ENCODE data around the gene PFKFB4. TPM values are rescaled to one million over a fixed set of nuclear protein-coding genes. Genes with fewer than 3 reads are reported as not detected.

The PFKFB4 gene
- 22.0 TPM for total RNA-seq

DNA sequence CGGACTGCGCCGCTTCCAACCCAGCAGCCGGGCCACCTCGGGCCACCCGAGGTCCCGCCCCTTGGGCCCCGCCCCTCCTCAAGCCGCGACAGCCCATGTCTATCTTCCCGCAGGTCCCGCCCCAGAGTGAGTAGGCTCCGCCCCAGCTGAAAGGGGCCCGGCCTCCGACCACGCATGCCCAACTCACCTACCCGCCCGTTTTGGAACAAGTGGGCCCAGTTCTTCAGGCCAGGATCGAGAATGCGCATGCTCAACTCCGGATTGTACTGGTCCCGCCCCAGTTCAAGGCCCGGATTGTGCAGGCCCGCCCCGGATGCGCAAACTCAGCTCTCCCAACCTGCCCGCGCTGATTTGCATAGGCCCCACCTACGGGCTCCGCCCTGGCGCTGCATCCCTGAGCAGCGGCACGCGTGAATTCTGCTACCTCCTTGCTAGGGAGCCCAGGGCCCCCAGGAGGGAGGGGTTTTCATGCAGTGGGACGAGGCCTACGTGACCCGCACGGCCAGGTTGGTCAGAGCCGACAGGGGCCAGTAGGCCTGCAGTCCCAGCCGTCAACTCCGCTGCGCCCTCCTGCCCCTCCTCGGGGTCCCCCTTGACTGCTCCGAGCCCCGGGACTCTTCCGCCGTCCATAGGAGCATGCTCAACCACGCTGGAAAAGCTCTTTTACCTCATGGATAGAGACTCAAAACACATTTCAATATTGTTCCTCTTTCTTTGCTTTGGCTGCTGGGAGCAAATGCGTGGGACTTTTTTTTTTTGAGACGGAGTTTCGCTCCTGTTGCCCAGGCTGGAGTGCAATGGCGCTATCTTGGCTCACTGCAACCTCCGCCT lies at the start of gene PFKFB4:
Gene PFKFB4, minus strand, starts transcription at position 8 of the 831 bp plus-strand sequence. CDS start 26 bp downstream, outside the sequence.
- DNase-seq (ENCODE audit: low spot score in 2 of 2) (peak; percentile 94 to 98), FAIRE-seq (peak; percentile 39)

DNA sequence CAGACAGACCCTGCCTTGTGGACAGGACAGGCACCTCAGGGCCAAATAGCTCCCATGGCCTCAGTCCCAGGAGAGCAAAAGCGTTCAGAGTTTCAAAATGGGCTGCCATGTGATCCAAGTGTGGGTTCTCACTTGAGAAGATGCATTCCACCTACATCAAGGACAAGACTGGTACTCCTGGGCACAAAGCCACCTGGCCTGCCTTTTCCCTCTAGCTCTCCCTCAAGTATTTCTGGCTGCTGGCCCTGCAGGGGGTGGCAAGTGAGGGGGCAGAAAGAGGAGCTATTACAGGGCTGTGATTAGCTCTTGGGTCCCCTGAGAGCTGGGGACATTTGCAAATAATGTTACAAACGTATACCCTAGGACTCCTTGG lies 45.0 kb upstream of the PFKFB4 start:
- FAIRE-seq (no peak), DNase-seq (ENCODE audit: low spot score in 2 of 2) (no peak)

DNA sequence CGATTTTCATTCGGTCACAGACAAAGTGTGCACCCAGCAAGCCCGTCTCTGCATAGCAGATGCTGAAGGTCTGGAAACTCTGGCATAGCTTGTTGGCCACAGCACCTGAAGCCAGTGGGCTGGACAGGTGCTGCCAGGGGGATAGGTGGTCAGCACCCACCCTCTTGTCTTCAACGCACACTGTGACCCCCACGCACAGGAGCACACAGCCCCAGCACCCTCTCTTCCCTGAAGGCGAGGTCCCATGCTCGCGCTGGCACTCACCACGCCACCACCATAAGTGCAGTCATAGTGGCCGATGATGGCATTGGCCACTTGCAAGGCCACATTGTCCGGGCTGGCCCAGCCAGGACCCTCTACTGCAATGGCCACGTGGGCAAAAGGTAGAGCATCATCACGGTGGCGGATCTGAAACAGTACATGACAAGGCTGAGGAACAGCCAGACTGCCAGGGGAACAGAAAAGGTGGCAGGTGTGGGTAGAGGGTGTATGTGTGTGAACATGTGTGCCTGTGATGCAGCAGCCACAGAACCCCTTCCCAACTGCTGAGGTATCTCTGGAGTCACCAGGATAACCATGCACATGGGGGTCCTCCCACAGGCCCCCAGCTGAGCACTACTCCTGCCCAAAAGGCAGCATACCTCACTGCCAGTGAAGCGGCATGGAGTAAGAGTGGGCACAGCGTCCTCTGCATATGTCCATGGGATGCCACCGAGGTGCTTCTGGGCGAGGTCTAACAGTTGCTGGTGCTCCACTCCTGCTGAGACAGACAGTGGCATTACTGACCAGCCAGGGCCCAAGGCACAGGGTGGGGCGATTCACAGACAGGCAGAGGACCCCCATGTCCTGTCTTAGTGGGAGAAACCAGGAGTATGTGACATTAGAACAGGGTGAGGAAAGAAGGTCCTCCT lies 44.4 kb upstream of the PFKFB4 start:
- FAIRE-seq (no peak), DNase-seq (ENCODE audit: low spot score in 2 of 2) (no peak)

DNA sequence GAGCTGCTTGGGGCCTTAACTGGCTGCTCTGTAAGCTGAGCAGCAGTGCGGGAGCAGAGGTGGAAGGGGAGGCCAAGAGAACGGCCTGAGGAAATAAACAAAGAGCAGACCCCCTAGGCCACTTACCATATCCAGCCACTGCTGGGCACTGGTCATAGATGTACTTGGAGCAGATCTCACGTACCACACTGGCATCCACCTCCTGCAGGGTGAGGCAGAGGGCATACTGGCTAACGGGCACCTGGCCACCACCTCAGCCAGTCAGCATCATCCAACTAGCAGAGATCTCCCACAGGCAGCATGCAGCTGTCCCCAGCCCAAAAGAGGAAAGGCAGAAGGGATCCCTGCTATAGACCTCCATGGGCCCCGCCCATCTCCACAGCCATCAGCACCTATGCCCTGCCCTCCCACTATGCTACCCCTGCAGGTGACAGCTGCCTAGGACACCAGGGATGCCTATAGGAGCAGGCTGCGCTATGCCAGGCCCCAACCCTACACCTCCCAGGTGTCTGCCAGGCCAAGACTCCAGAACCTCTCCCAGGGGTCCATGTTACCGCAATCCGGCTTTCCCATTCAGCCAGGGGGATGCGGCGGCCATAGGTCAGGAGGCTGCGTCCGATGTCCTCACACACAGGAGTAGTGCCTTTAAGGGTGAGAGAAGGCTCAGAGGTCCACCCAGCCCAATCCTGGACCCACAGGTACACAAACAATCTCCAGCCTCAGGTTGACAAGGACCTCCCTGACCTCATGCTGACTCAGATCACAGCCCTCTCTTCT lies 43.1 kb upstream of the PFKFB4 start:
- no peak for FAIRE-seq

DNA sequence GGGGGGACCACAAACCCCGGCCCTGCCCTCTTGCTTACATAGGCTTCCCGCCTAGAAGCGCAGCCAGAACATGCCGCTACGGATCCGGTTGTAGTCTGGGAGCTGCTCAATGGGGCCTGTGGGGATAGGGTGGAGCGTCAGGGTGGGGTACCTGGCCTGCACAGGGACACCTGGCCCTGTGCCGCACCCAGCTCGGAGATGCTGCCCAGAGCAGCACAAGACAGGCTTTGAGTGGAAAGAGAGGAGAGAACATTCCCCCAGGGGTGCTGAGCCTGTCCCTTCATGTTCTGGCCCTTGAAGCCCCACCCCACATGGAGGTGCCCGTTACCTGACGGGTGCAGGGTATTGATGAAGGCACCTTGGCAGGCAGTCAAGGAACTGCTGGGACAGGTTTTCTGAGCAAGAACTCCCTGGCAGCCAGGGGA lies 42.5 kb upstream of the PFKFB4 start:
- DNase-seq (ENCODE audit: low spot score in 2 of 2) = no peak
- FAIRE-seq = no peak

More for the DNA sequence above, 43.1 kb upstream of the PFKFB4 start:
- DNase-seq (ENCODE audit: low spot score in 2 of 2) = no peak

DNA sequence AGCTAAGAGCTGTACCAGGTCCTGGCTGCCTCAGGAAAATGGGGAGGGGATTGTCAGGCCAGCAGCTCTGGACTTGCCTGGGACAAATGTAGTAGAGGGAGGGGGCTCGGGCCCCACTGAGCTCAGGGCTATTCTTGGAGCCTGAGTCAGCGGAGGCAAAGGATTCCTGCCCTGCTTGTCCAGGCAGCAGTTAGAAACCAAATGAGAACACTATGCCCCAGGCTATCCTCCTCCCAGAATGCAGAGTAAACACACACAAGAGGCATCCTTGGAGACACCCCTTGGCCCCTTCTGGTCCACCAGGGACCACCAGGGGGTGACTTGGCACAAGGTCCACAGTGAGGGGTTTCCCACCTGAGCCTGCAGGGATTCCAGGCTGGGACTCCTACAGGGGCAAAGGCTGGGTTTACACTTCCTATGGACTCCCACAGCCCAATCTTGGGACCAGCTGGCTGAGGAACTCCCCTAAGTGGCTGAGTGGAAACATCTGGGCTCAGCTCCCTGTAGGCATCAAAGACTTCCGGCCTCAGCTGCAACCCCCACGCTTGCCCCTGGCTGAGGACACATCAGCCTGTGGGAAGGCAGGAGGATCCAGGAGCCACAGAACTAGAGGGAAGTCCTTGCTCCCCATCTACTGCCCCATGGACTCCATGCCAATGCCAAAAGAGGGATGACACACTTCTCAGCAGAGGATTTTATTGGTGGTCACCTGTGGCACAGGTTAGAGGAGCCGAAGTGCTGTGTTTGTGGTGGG lies 41.9 kb upstream of the PFKFB4 start:
- FAIRE-seq (no peak), DNase-seq (ENCODE audit: low spot score in 2 of 2) (peak in 1 of 2 donors; percentile 48)

DNA sequence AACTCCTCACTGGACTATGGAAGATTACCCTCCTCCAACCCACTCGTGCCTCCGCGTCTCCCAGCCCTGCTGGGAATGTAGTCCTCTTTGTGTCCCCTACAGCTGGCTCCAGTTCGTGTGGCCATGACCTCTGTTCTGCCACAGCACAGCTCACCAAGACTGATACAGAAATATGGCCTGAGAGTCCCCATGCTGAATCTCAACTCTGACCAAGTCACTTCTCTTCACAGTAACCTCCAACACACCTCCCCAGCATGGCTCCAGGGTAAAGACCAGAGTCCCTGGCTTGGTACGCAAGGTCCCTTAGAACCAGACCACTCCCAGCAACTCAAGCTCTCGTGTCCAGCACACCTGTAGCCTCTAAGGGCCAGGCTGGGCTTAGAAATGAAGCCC lies 40.8 kb upstream of the PFKFB4 start:
- FAIRE-seq = no peak
- no peak for DNase-seq (ENCODE audit: low spot score in 2 of 2)

DNA sequence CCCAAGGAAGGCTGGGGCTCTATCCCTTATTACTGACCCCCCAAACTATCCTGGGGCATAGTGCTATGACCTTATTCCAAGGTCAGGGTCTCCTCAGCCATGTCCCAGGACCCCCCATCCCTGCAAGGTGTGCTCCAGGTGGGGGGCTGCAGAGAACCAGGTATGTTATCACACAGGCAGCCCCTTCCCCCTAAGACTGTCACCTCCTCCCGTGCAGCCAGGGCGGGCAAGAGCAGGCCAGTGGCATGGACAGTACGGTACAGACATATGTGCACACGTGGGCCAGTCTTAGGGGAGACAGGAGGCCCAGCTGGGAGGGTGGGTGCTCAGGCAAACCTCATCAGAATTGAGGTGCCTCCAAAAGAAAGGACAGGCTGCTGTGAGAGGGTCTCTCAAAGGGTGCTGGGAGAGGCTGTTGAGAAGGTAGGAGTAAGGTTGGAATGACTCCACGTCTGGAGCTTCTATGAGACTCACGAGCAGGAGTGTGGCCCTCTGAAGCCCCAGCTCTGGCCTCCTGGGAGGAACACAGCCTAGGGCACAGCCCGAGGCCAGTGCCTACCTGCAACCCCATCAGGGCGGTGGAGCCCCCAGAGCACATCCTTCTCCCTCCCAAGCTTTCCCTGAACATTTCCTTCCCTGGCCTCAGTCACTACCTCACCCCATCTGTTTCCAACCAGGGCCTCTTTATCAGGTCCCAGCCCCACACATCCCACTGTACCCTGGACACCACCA lies 40.2 kb upstream of the PFKFB4 start:
- no peak for FAIRE-seq
- no peak for DNase-seq (ENCODE audit: low spot score in 2 of 2)

DNA sequence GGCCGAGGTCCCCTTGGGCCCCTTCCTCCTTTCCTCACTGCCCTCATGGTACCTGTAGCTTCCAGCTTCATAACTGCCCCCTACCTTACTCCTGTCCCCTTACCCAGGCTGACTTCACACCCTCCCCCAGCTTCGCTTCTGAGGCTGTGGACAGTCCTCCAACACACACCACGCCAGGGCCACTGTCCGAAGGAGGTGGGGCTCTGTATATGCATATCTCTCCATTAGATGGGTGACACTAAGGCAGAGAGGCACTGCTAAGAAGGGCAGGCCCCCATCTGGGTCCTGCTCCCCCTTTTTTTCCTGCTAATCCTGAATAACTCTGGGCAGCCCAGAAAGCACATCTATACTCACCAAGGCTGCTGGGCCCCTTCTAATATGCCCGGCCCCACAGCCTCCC lies 39.6 kb upstream of the PFKFB4 start:
- DNase-seq (ENCODE audit: low spot score in 2 of 2) (no peak), FAIRE-seq (no peak)

DNA sequence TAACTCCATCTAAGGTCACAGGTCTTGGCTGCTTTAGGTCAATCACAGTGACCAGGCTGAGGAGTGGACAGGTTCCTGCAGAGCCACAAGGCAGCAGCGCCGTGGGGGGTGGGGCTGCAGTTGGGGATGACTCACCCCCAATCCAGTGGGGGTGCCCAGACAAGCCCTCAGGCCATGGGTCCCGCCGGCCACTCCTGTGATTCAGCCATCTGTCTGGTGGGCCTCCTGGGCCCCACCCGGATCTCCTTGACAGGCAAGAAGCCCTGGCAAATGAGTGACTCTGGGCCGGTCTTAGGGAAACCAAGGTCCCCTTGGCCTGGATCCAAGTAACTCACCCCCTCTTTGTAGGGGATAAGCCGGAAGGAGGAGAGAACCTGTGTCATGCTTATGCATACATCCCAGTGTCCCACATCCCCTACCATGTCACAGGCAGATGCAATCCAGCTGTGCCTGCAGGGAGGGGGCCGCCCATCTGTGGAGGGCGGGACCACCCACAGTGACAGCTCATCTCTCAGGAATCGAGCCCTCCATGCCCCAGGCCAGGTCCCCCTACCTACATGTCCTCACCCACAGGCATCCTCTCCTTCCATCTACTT lies 39.0 kb upstream of the PFKFB4 start:
- FAIRE-seq (no peak), DNase-seq (ENCODE audit: low spot score in 2 of 2) (peak in 1 of 2 donors; percentile 73)

DNA sequence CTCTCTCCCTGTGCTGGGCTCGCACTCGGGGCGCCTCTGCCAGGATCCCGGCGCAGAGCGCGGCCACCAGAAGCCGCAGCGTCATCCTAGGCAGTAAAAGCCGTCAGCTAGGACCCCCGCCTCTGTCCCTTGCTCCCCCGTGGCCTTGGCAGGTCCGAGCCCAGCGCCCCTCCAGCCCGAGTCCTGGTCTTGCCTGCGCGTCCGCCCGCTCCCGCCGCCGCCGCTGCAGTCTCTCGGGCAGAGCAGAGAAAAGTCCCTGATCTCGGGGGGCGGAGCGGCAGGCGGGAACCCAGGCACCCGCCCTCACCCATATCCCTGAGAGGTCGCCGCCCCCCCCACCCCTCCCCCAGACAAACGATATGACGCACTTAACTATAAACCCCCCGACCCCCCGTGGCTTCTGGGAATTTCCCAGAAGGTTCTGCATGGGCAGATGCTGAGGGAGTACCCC lies 38.5 kb upstream of the PFKFB4 start, which contains the start of gene COL7A1:
Gene COL7A1, minus strand, starts transcription at position 255 of the 451 bp plus-strand sequence. Its CDS starts 170 bp downstream, at position 85.
- peak in 1 of 2 donors; percentile 65 for DNase-seq (ENCODE audit: low spot score in 2 of 2)
- FAIRE-seq = no peak

DNA sequence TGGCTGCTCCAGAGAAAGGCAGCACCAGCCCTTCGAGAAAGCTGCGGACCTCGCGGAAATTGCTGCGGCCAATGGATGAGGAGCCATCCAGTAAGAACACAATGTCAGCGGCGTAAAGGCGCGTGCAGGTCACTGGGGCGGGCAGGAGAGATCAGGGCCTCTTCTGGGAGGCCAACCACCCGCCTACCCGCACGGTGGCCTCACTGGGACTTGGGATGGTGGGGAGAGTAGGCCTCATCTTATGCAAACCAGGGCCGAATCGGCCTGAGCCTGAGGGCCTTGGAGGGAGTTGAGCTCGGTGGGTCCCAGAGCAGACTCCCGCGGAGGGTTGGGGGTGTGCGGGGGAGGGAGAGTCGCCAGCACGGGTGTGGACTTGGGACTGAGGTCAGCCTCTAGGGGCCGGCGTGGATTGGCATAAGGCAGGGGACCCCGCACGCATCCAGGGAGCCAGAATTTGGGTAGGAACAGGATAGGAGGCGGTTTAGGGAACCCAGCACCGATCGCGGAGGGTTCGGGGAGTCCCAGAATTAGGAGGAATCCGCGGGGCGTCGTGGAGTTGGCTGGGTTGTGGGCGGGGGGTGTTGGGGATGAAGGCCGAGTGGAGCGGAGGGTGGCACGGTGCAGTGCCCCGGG lies 37.9 kb upstream of the PFKFB4 start:
- DNase-seq (ENCODE audit: low spot score in 2 of 2) (no peak), FAIRE-seq (no peak)

DNA sequence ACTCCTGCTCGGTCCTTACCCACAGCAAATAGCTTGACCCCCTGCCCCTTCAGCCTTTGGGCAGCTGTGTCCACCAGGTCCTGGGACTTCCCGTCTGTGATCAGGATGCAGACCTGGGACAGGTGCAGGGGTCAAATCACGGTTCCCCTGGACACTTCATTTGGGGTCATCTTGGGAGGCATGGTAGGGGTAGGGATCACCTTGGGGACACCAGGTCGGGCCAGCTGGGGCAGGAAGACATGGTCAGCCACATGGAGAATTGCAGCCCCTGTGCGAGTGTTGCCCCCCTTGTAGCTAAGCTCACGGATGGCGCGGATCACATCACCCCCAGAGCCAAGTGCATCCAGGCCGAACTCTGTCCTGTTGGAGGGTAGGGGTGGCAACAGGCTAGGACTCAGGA lies 36.7 kb upstream of the PFKFB4 start:
- DNase-seq (ENCODE audit: low spot score in 2 of 2) = no peak
- no peak for FAIRE-seq

DNA sequence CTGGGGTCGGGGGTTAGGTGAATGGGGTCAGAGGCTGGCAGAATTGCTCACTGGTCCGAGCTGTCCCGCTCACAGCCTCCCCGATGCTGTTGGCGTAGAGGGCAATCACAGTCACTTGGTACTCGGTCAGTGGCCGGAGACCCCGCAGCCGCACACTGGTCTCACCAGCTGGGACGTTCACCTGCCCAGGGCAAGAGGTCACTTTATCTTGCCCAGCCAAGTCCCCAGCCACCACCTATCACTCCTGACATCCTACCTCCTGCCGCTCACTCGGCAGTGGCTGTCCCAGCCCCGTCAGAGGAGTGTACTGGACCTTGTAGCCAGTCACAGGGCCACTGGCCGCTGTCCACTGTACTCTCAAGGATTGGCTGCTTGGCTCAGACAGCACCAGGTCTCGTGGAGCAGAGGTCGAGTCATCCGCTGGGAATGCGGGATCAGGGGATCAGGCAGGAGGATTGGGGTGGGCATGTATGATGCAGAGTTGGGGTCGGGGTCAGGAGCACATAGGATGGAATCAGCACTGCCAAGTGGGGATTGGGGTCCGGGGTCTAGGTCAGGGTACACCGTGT lies 36.0 kb upstream of the PFKFB4 start:
- DNase-seq (ENCODE audit: low spot score in 2 of 2) = no peak
- no peak for FAIRE-seq

DNA sequence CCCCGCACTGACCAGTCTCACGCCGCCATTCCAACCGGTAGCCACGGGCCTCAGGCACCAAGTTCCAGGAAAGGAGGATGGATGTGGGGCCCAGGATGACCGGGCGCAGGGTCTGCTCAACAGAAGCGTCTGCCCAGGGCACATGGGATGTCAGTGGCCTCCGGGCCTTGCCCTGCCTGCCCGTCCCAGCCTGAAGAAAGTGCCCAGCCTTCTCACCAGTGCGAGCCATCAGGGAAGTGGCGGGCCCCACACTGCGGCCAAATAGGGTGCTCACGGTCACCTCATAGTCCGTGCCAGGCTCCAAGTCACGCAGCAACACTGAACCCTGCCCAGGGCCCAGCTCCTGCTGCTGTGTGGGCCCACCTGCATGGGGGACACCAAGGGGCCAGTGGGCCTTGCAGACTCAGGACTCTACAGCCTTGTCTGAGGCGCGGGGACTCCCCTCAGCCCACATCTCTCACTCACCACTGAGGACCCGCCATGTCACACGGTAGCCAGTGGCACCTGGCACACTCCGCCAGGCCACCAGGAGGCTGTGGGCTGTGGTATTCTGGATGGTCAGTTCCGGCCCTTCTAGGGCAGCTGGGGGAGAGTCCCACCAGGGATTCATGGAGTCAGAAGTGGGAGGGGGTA lies 35.4 kb upstream of the PFKFB4 start:
- no peak for DNase-seq (ENCODE audit: low spot score in 2 of 2)
- no peak for FAIRE-seq

DNA sequence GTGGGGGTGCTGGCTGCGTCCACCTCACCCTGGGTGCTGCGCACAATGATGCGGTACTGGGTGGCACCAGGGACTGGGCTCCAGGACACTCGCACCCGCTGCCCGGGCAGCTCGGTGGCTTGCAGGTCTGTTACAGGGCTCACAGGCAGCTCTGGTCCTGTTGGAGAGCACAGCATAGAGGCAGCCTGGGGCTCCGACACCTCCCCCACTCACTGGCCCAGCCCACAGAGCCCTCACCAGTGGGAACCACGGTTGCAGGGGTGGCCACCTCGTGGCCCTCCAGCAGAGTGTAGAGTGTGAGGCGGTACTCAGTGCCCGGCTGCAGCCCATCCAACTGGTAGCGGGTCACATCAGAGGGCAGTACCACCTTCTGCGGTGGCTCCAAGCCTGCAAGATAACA lies 34.8 kb upstream of the PFKFB4 start:
- FAIRE-seq (no peak), DNase-seq (ENCODE audit: low spot score in 2 of 2) (no peak)

DNA sequence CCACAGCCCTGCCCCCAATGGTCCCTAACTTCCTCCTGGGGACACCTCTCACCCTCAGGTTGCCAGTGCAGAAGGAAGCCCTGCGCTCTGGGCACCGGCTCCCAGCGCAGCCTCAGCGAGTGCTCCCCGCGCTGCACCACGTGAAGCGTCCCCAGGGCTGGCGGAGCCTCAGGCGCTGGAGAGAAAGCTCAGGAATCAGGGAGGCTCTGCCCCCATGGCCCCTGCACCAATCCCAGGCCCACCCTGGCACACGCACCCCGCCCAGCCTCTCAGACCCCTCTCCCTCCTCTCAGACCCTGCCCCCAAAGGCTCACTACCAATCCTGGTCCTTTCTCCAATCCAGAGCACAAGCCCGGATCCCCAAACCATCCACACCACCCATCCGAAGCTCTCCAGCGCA lies 31.6 kb upstream of the PFKFB4 start:
- DNase-seq (ENCODE audit: low spot score in 2 of 2) (no peak), FAIRE-seq (no peak)
